Astrocyte (in vitro differentiated cells and primary cell): ENCODE measurements around the gene ZCCHC24.

ENCODE experiments used
- EZH2 ChIP-seq: IDR thresholded peaks from 2 replicates; pipeline ENCODE4 v1.6.1; 2012; ENCODE audit warnings: mild to moderate bottlenecking, low read length, inconsistent platforms; ENCODE audit not compliant: insufficient read depth
- TF ChIP-seq, protein P1 (sequence below): IDR thresholded peaks from 2 replicates; pipeline ENCODE4 v1.5.1; 2011; ENCODE audit warnings: low read depth, mild to moderate bottlenecking, inconsistent platforms, low read length, moderate library complexity; ENCODE audit not compliant: insufficient read depth

DNA sequence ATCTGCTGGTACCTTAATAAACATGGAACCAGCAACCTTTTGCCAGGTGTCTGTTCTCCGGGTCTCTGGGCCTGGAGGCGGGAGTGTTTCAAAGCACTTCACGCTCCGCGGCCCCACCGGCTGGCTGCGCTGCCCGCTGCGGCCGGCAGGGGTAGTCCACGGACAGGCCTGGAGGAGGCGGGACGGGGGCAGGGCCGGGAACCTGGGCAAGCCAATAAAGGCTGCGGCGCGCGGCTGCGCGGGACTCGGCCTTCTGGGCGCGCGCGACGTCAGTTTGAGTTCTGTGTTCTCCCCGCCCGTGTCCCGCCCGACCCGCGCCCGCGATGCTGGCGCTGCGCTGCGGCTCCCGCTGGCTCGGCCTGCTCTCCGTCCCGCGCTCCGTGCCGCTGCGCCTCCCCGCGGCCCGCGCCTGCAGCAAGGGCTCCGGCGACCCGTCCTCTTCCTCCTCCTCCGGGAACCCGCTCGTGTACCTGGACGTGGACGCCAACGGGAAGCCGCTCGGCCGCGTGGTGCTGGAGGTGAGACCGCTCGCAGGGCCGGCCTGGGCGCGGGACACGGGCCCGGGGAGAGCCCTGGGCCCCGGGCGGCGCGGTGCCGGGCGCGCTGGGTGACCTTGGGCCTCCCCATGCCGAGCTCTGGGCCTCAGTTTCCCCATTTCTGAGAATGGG is 98.1 kb downstream of the ZCCHC24 start, which contains the start of gene PPIF:
- TF ChIP-seq, protein P1, sequence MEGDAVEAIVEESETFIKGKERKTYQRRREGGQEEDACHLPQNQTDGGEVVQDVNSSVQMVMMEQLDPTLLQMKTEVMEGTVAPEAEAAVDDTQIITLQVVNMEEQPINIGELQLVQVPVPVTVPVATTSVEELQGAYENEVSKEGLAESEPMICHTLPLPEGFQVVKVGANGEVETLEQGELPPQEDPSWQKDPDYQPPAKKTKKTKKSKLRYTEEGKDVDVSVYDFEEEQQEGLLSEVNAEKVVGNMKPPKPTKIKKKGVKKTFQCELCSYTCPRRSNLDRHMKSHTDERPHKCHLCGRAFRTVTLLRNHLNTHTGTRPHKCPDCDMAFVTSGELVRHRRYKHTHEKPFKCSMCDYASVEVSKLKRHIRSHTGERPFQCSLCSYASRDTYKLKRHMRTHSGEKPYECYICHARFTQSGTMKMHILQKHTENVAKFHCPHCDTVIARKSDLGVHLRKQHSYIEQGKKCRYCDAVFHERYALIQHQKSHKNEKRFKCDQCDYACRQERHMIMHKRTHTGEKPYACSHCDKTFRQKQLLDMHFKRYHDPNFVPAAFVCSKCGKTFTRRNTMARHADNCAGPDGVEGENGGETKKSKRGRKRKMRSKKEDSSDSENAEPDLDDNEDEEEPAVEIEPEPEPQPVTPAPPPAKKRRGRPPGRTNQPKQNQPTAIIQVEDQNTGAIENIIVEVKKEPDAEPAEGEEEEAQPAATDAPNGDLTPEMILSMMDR = peak; percentile 55
- TF ChIP-seq EZH2 = no peak
